Esophagus squamous epithelium (tissue), 4 donors: ENCODE measurements around the gene CTNNB1.

ENCODE experiments used
- POLR2A ChIP-seq, 4 donors: fragments of 450-650 bp; IDR thresholded peaks; one replicate each; pipeline ENCODE4 v1.6.1; 2017; ENCODE audit warnings: antibody characterized with exemption in 4 of 4, mild to moderate bottlenecking in 4 of 4, moderate library complexity in 3 of 4
- TF ChIP-seq, protein P1 (sequence below), 6 experiments: fragments of 450-650 bp in 4 of 6; fragments of 200-600 bp in 2 of 6; sonication (generic) in 2 of 6; IDR thresholded peaks; one replicate each; pipeline ENCODE4 v1.5.1; 2016 to 2019; ENCODE audit warnings: antibody characterized with exemption in 6 of 6, mild to moderate bottlenecking in 4 of 6, moderate library complexity in 4 of 6

- TF ChIP-seq, protein P1, sequence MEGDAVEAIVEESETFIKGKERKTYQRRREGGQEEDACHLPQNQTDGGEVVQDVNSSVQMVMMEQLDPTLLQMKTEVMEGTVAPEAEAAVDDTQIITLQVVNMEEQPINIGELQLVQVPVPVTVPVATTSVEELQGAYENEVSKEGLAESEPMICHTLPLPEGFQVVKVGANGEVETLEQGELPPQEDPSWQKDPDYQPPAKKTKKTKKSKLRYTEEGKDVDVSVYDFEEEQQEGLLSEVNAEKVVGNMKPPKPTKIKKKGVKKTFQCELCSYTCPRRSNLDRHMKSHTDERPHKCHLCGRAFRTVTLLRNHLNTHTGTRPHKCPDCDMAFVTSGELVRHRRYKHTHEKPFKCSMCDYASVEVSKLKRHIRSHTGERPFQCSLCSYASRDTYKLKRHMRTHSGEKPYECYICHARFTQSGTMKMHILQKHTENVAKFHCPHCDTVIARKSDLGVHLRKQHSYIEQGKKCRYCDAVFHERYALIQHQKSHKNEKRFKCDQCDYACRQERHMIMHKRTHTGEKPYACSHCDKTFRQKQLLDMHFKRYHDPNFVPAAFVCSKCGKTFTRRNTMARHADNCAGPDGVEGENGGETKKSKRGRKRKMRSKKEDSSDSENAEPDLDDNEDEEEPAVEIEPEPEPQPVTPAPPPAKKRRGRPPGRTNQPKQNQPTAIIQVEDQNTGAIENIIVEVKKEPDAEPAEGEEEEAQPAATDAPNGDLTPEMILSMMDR (IDR thresholded peaks at IDR 0.05): peak in 1 of 6 experiments; percentile 4
- no peak for TF ChIP-seq POLR2A (IDR thresholded peaks at IDR 0.05)
These were observed 762 bp downstream of the CTNNB1 start for GRCh38 chr3:41199866-41200668.
